ENCODE measurements around the gene SPACA6. TPM values are rescaled to one million over a fixed set of nuclear protein-coding genes. Genes with fewer than 3 reads are reported as not detected.
"Not testable (repeated sequence)": the region's sequence is repeated elsewhere in the genome, so short reads cannot be mapped to it uniquely, and the experiment has no call there.

Gene SPACA6
- total RNA-seq, 1 experiment from 2014 or later = 13.3 TPM

DNA sequence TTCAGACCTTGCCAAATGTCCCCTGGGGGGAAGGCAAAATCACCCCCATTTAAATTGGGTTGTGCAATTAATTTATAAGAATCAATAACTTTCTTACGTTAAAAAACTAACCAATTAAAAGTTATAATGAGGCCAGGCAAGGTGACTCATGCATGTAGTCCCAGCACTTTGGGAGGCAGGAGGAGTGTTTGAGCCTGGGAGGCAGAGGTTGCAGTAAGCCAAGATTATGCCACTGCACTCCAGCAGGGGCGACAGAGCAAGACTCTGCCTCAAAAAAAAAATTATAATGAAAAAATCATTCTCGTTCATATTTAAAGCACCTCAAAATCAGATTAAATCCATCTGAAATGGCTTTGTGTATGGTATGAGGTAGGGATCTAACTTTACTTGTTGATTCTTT, 28.1 kb upstream of the SPACA6 start:
- DNase-seq (ENCODE audit: low spot score) = no peak
- ChIA-PET CTCF (no interaction called here), POLR2A (no interaction called here)
- TF ChIP-seq ZNF416 (CRISPR knock-in tag; IDR thresholded peaks at IDR 0.05) = no peak
- TF ChIP-seq ATF1 (CRISPR knock-in tag; IDR thresholded peaks at IDR 0.05) = no peak
- TF ChIP-seq FOXJ3 (CRISPR knock-in tag; IDR thresholded peaks at IDR 0.05; ENCODE audit: borderline replicate concordance) = no peak
- TF ChIP-seq ESRRA (CRISPR knock-in tag; IDR thresholded peaks at IDR 0.05; ENCODE audit: borderline replicate concordance) = no peak
- no peak for TF ChIP-seq FOXP1 (CRISPR knock-in tag; IDR thresholded peaks at IDR 0.05; ENCODE audit: borderline replicate concordance)
- no peak for TF ChIP-seq NR1H2 (CRISPR knock-in tag; IDR thresholded peaks at IDR 0.05)
- no peak for TF ChIP-seq ZNF232 (CRISPR knock-in tag; IDR thresholded peaks at IDR 0.05)
- Mint-ChIP-seq H3K36me3 (no peaks in the 10 kb centered on the region), H3K27ac (no peak overlapping the region), H3K9me3 (peaks cover 5% of the 10 kb centered on the region), H3K27me3 (ENCODE audit: low read depth) (peaks cover 16% of the 10 kb centered on the region), H3K4me1 (no peaks in the 10 kb centered on the region), H3K4me3 (no peak overlapping the region)
- ATAC-seq = no peak

DNA sequence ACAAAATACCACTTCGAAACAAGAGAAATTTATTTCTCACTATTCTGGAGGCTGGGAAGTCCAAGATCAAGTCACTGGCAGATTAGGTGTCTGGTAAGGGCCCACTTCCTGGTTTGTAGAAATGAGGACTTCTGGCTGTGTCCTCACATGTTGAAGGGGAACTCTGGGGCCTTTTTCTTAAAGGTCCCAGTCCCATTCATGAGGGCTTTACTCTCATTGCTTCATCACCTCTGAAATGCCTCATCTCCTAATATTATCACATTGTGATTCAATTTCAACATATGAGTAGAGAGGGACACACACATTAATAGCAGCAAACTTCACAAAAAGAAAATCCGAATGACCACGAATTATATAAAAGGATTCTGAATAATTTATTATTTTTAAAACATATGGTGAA, 24.9 kb upstream of the SPACA6 start:
- peaks cover 26% of the 10 kb centered on the region for H3K27me3 Mint-ChIP-seq (ENCODE audit: low read depth)
- ChIA-PET CTCF (interaction anchor here (0.8 kb wide), 1 partner anchor 11 kb away, joined by 3 read pairs; no protein-coding TSS in a partner anchor), POLR2A (no interaction called here)
- ATAC-seq = no peak
- H3K36me3 Mint-ChIP-seq = no peaks in the 10 kb centered on the region
- H3K4me3 Mint-ChIP-seq = no peak overlapping the region
- TF ChIP-seq TEAD1 (CRISPR knock-in tag; IDR thresholded peaks at IDR 0.05) (no peak), JAZF1 (CRISPR knock-in tag; IDR thresholded peaks at IDR 0.05) (no peak), RELA (CRISPR knock-in tag; IDR thresholded peaks at IDR 0.05; ENCODE audit: borderline replicate concordance) (no peak), ESRRA (CRISPR knock-in tag; IDR thresholded peaks at IDR 0.05; ENCODE audit: borderline replicate concordance) (no peak), ZNF423 (CRISPR knock-in tag; IDR thresholded peaks at IDR 0.05) (no peak)
- DNase-seq (ENCODE audit: low spot score) = no peak
- no peaks in the 10 kb centered on the region for H3K4me1 Mint-ChIP-seq
- H3K27ac Mint-ChIP-seq = no peak overlapping the region
- H3K9me3 Mint-ChIP-seq = peaks cover 7% of the 10 kb centered on the region

DNA sequence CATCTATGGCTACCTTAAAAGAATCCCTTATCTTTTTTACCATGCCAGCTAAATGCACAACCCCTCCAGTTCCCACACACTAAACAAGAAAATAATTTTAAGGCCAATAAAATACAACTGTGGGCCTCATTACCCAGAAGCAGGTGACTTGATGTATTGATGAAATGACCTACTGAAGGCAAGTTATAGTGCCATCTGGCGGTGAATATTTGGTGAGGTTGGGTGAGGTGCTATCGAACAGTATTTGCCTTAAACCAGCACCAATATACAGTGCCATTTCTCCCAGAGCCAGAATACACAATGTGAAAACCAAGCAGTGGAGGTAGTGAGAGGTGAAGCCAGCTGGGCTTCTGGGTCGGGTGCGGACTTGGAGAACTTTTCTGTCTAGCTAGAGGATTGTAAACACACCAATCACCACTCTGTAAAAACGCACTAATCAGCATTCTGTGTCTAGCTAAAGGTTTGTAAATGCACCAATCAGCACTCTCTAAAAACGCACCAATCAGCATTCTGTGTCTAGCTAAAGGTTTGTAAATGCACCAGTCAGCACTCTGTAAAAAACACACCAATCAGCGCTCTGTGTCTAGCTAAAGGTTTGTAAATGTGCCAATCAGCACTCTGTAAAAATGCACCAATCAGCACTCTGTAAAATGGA, 17.1 kb upstream of the SPACA6 start:
- H3K27me3 Mint-ChIP-seq (ENCODE audit: low read depth) = peaks cover 28% of the 10 kb centered on the region
- peak; percentile 26 for DNase-seq (ENCODE audit: low spot score)
- ATAC-seq = peak; percentile 74

DNA sequence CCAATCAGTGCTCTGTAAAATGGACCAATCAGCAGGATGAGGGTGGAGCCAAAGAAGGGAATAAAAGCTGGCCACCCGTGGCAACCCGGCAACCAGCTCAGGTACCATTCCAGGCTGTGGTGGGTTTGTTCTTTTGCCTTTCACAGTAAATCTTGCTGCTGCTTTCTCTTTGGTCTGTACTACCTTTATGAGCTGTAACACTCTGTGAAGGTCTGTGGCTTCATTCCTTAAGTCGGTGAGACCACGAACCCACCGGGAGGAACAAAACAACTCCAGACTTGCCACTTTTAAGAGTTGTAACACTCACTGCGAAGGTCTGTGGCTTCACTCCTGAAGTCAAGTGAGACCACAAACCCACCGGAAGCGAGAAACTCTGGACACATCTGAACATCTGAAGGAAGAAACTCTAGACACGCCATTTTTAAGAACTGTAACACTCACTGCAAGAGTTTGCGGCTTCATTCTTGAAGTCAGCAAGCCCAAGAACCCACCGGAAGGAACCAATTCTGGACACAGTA, 16.5 kb upstream of the SPACA6 start:
- H3K36me3 Mint-ChIP-seq = no peaks in the 10 kb centered on the region; the same call in 1 of the 2 replicates
- peaks cover 16% of the 10 kb centered on the region for H3K9me3 Mint-ChIP-seq
- H3K27ac Mint-ChIP-seq = no peak overlapping the region
- ChIA-PET POLR2A (no interaction called here), CTCF (interaction anchor here (1.1 to 3.4 kb wide), 5 partner anchors 11 to 101 kb away, joined by 4 to 13 read pairs (median 10); no protein-coding TSS in a partner anchor)
- H3K27me3 Mint-ChIP-seq (ENCODE audit: low read depth) = peaks cover 26% of the 10 kb centered on the region
- H3K4me3 Mint-ChIP-seq = no peak overlapping the region
- ATAC-seq (no peak), DNase-seq (ENCODE audit: low spot score) (no peak)
- no peak for TF ChIP-seq CREM (CRISPR knock-in tag; IDR thresholded peaks at IDR 0.05)
- TF ChIP-seq, protein P1, sequence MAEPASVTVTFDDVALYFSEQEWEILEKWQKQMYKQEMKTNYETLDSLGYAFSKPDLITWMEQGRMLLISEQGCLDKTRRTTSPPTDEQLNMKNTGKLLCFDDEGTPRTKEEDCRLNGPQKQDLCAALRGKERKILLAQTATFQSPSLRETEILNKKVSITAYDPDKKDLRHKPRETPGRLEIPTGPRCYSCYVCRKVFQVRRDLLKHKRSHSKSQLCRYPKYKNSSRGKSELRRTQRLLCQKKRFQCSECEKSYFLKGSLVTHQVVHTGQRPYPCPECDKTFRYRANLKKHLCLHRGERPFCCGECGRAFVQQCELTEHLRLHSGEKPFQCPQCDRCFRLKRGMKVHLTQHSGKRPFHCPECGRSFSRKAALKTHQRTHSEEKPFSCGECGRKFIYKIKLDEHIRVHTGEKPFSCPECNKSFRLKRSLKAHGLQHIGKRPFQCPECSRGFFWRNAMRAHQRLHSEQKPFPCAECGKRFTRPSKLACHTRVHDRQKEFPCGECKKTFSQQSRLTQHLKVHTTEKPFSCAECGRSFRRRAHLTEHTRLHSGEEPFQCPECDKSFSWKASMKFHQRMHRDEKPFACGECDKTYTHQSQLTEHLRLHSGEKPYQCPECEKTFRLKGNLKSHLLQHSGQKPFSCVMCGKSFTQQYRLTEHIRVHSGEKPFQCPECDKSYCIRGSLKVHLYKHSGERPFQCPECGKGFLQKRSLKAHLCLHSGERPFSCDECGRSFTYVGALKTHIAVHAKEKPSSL (CRISPR knock-in tag; conservative IDR thresholded peaks at IDR 0.05) = no peak
- no peaks in the 10 kb centered on the region for H3K4me1 Mint-ChIP-seq

More for the DNA sequence above, 17.1 kb upstream of the SPACA6 start:
- peaks cover 14% of the 10 kb centered on the region for H3K9me3 Mint-ChIP-seq
- TF ChIP-seq, protein P2, sequence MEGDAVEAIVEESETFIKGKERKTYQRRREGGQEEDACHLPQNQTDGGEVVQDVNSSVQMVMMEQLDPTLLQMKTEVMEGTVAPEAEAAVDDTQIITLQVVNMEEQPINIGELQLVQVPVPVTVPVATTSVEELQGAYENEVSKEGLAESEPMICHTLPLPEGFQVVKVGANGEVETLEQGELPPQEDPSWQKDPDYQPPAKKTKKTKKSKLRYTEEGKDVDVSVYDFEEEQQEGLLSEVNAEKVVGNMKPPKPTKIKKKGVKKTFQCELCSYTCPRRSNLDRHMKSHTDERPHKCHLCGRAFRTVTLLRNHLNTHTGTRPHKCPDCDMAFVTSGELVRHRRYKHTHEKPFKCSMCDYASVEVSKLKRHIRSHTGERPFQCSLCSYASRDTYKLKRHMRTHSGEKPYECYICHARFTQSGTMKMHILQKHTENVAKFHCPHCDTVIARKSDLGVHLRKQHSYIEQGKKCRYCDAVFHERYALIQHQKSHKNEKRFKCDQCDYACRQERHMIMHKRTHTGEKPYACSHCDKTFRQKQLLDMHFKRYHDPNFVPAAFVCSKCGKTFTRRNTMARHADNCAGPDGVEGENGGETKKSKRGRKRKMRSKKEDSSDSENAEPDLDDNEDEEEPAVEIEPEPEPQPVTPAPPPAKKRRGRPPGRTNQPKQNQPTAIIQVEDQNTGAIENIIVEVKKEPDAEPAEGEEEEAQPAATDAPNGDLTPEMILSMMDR (IDR thresholded peaks at IDR 0.05) = peak; percentile 32; the same call in 1 of the 2 replicates
- TF ChIP-seq NFYB (CRISPR knock-in tag; conservative IDR thresholded peaks at IDR 0.05; ENCODE audit: low read depth) = 0 out of 2 replicates have a peak, but pooled peaks have one; percentile 37
- H3K4me1 Mint-ChIP-seq, POLR2A ChIA-PET, H3K27ac Mint-ChIP-seq, H3K4me3 Mint-ChIP-seq, H3K36me3 Mint-ChIP-seq: not testable (repeated sequence)
- CTCF ChIA-PET = interaction anchor here (1.1 to 3.4 kb wide), 5 partner anchors 12 to 102 kb away, joined by 4 to 13 read pairs (median 10); no protein-coding TSS in a partner anchor

All from WTC11 (cell line).